Dendritic cell treated with granulocyte-macrophage colony-stimulating factor and Interleukin-4, amounts not matched to agents 40 ng/mL and 50 ng/mL, for 4 days (primary cell): ENCODE data around the gene TRPM3.

Source experiments
- H3K27ac Mint-ChIP-seq: one replicate; pipeline ENCODE4 v1.8.0; 2022; ENCODE audit warnings: mild to moderate bottlenecking, mixed read lengths
- H3K27me3 Mint-ChIP-seq: one replicate; pipeline ENCODE4 v1.8.0; 2022; ENCODE audit warnings: mild to moderate bottlenecking, mixed read lengths
- H3K36me3 Mint-ChIP-seq: one replicate; pipeline ENCODE4 v1.8.0; 2022; ENCODE audit warnings: low read depth, mixed read lengths
- H3K4me1 Mint-ChIP-seq: one replicate; pipeline ENCODE4 v1.8.0; 2022; ENCODE audit warnings: low read depth, mixed read lengths
- H3K4me3 Mint-ChIP-seq: one replicate; pipeline ENCODE4 v1.8.0; 2022; ENCODE audit warnings: mild to moderate bottlenecking, moderate library complexity, mixed read lengths
- H3K9me3 Mint-ChIP-seq: one replicate; pipeline ENCODE4 v1.8.0; 2022; ENCODE audit warnings: mixed read lengths
- intact Hi-C: fragments of 100-400 bp; cut with micrococcal nuclease; formaldehyde crosslinking; loops from one replicate; pipeline ENCODE4 v1.15.0; 2022

Gene TRPM3

DNA sequence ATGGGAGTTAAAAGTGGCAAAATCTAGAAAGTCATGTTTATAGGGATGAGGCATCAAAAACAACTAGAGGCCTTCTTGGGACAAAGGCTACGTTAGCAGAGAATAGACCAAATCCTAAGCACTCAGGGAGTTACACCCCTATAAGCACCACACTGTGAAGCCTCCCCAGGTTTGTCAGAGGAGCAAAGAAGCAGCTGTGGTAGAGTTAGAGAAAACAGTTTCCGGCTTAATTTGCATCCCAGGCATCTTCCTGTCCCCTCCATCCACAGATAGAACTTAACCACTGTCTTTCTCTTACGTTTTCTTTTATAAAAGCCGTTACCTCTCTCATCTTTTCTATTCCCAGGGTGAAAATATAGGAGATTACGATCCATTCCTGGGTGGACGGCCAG lies 518.4 kb downstream of the TRPM3 start:
- Mint-ChIP-seq H3K27me3 (no peaks in the 10 kb centered on the region), H3K4me1 (peaks cover 27% of the 10 kb centered on the region), H3K36me3 (no peaks in the 10 kb centered on the region), H3K4me3 (no peak overlapping the region), H3K27ac (no peak overlapping the region), H3K9me3 (no peaks in the 10 kb centered on the region)
- intact Hi-C loops, result loop anchor here (2.0 to 5.0 kb wide), 3 partner anchors 118 to 262 kb away; partner anchors contain the start of gene KLF9

- no peaks in the 10 kb centered on the region for H3K27me3 Mint-ChIP-seq
- intact Hi-C loops, result loop anchor here (2.0 to 5.0 kb wide), 3 partner anchors 118 to 262 kb away; partner anchors contain the start of gene KLF9
- no peaks in the 10 kb centered on the region for H3K36me3 Mint-ChIP-seq
- no peak overlapping the region for H3K27ac Mint-ChIP-seq
- no peaks in the 10 kb centered on the region for H3K9me3 Mint-ChIP-seq
- H3K4me1 Mint-ChIP-seq, result peaks cover 21% of the 10 kb centered on the region
- no peak overlapping the region for H3K4me3 Mint-ChIP-seq
These were observed 519.0 kb downstream of the TRPM3 start for GRCh38 chr9:70602321-70603019.

DNA sequence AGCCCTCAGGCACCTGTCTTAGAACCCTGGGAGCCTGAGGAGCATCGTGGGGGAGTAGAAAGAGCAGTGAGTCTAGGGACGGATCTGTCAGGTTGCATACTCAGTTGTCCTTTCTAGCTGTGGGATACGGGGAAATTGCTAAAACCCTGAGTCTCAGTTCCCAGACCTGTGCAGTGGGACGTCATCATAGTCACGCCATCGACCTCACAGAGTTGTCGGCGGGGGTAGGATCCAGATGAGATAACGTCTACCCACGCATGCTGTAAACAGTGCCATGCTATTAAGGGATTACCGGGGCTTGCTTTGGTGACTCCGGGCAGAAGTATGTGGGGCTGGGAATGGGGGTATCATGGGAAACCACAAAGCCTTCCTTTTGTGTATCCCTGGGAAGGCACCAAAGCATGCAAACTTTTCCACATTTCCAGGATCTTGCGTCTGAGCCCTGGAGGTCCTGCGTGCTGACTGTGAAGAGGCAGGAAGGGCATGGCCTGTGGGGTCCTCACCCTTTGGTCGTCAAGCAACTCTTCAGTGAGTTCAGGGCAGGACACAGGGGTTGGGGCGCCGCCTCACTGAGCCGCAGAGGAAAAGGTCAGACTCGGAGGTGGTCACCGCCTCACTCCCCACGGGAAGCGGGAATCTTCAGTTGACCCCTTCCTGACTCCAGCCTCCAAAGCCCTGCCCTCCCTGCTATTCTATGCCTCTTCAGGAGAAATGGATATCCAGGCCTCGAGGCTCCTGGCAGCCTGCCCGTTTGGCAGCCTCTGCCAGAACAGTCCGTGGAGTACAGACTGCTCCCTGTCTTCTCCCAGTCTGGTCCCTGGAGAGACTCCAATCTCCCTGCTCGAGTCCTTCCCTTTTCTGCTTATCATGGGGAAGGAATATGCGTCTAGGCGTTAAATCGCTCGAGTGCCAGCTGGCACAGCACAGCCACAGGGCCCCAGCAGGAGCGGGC lies 520.1 kb downstream of the TRPM3 start:
- no peaks in the 10 kb centered on the region for H3K36me3 Mint-ChIP-seq
- H3K4me3 Mint-ChIP-seq, result no peak overlapping the region
- peak overlapping the region; percentile 59 for H3K27ac Mint-ChIP-seq
- H3K9me3 Mint-ChIP-seq, result no peaks in the 10 kb centered on the region
- intact Hi-C loops, result loop anchor here (5.0 kb wide), 1 partner anchor 189 kb away; the partner anchor contains the start of gene KLF9
- peaks cover 16% of the 10 kb centered on the region for H3K4me1 Mint-ChIP-seq
- no peaks in the 10 kb centered on the region for H3K27me3 Mint-ChIP-seq

DNA sequence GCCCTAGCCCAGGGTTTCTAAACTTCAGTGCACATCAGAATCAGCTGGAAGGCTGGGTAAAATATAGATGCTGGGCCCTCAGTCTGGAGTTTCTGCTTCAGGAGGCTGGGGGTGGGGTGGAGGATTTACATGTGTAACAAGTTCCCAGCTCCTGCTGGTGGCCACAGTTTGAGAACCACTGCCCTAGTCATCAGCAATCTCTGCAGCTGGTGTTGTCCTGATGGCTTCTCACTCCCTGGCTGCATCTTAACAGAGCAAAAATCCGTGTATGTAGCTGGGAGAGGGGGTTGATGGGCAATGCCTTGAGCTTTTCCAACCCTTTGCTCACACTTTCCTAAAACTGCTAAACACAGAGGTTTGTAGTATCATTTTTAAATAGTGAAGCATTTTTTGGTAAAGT lies 520.9 kb downstream of the TRPM3 start:
- H3K36me3 Mint-ChIP-seq, result no peaks in the 10 kb centered on the region
- no peaks in the 10 kb centered on the region for H3K27me3 Mint-ChIP-seq
- H3K9me3 Mint-ChIP-seq, result no peaks in the 10 kb centered on the region
- peaks cover 12% of the 10 kb centered on the region for H3K4me1 Mint-ChIP-seq
- H3K27ac Mint-ChIP-seq, result no peak overlapping the region
- intact Hi-C loops, result loop anchor here (5.0 kb wide), 1 partner anchor 188 kb away; the partner anchor contains the start of gene KLF9
- H3K4me3 Mint-ChIP-seq, result no peak overlapping the region

DNA sequence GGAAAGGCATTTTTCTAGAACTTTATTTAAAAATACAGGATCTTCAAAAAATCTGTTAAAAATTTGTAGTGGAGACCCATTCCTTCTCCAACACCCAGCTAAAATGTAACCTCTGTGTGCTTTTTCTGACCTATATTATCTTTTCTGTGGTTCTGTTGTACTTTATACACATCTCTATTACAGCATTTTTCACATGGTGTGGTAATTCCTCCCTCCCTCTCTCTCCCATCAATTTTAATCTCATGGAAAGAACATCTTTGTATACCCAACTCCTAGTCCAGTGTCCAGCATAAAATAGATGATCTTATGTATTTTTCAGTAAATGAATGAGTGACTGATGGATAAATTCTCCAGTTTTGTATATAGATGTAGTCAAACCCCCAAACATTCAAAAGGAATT lies 523.5 kb downstream of the TRPM3 start:
- Mint-ChIP-seq H3K9me3 (no peaks in the 10 kb centered on the region), H3K27ac (no peak overlapping the region), H3K4me3 (no peak overlapping the region), H3K4me1 (peaks cover 12% of the 10 kb centered on the region), H3K27me3 (no peaks in the 10 kb centered on the region), H3K36me3 (no peaks in the 10 kb centered on the region)
- intact Hi-C loops, result no loop called here

DNA sequence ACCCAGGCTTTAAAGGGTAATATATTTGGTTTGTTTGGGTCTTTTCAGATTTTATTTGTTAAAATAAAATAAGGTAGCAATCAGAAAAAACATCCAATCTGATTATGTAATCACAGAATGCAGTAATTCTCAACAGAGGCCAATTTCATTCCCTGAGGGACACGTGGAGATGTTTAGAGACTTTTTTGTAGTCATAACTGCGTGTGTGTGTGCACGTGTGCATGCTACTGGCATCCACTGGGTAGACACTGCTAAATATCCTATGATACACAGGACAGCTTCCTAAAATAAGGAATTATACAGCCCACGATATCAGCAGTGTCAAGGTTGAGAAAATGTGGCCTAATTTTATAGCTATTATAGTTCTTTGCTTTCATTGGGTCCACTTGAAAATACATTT lies 526.2 kb downstream of the TRPM3 start:
- H3K9me3 Mint-ChIP-seq, result no peaks in the 10 kb centered on the region
- intact Hi-C loops, result no loop called here
- H3K36me3 Mint-ChIP-seq, result no peaks in the 10 kb centered on the region
- H3K27ac Mint-ChIP-seq, result no peak overlapping the region
- H3K27me3 Mint-ChIP-seq, result no peaks in the 10 kb centered on the region
- no peak overlapping the region for H3K4me3 Mint-ChIP-seq
- no peaks in the 10 kb centered on the region for H3K4me1 Mint-ChIP-seq

- no peaks in the 10 kb centered on the region for H3K9me3 Mint-ChIP-seq
- no peak overlapping the region for H3K27ac Mint-ChIP-seq
- no peaks in the 10 kb centered on the region for H3K27me3 Mint-ChIP-seq
- no peak overlapping the region for H3K4me3 Mint-ChIP-seq
- H3K4me1 Mint-ChIP-seq, result no peaks in the 10 kb centered on the region
- intact Hi-C loops, result no loop called here
- H3K36me3 Mint-ChIP-seq, result no peaks in the 10 kb centered on the region
These were observed 527.0 kb downstream of the TRPM3 start for GRCh38 chr9:70594386-70594944.

- no peaks in the 10 kb centered on the region for H3K36me3 Mint-ChIP-seq
These were observed 528.2 kb downstream of the TRPM3 start for GRCh38 chr9:70593241-70593640.

GRCh38 chr9:70590315-70590677 lies 531.1 kb downstream of the TRPM3 start:
- Mint-ChIP-seq H3K36me3 (no peaks in the 10 kb centered on the region), H3K27me3 (no peaks in the 10 kb centered on the region), H3K4me3 (no peak overlapping the region), H3K4me1 (no peaks in the 10 kb centered on the region), H3K27ac (no peak overlapping the region), H3K9me3 (no peaks in the 10 kb centered on the region)
- intact Hi-C loops, result no loop called here

More at GRCh38 chr9:70593241-70593640, 528.2 kb downstream of the TRPM3 start:
- Mint-ChIP-seq H3K4me3 (no peak overlapping the region), H3K9me3 (no peaks in the 10 kb centered on the region), H3K27ac (no peak overlapping the region), H3K4me1 (no peaks in the 10 kb centered on the region), H3K27me3 (no peaks in the 10 kb centered on the region)
- intact Hi-C loops, result no loop called here

GRCh38 chr9:70589571-70590314 lies 531.7 kb downstream of the TRPM3 start:
- H3K4me3 Mint-ChIP-seq, result no peak overlapping the region
- H3K9me3 Mint-ChIP-seq, result no peaks in the 10 kb centered on the region
- H3K4me1 Mint-ChIP-seq, result no peaks in the 10 kb centered on the region
- H3K36me3 Mint-ChIP-seq, result no peaks in the 10 kb centered on the region
- H3K27me3 Mint-ChIP-seq, result no peaks in the 10 kb centered on the region
- no peak overlapping the region for H3K27ac Mint-ChIP-seq
- intact Hi-C loops, result loop anchor here (5.0 kb wide), 1 partner anchor 47 kb away; no protein-coding TSS in a partner anchor

- intact Hi-C loops, result loop anchor here (5.0 kb wide), 1 partner anchor 47 kb away; no protein-coding TSS in a partner anchor
- Mint-ChIP-seq H3K9me3 (no peaks in the 10 kb centered on the region), H3K4me1 (no peaks in the 10 kb centered on the region), H3K27ac (no peak overlapping the region), H3K27me3 (no peaks in the 10 kb centered on the region), H3K36me3 (no peaks in the 10 kb centered on the region), H3K4me3 (no peak overlapping the region)
These were observed 532.4 kb downstream of the TRPM3 start for GRCh38 chr9:70588999-70589398.

DNA sequence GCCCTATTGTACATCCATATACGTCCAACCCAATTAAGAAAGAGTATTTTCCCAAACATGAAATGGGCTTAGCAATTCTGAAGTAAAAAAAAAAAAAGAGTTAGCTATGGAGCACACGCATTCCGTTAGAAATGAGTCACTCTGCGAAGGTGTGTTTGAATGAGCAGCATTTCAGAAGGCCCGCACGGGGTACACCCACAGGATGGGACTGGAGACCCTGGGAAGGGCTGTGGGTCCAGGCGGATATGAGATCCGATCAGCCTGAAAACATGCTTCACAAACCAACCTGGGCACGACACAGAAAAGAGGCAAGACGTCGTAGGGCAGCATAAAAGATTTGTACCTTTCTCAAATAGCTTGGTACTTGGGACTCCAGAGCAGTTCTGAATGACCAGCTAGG lies 533.0 kb downstream of the TRPM3 start:
- Mint-ChIP-seq H3K27ac (peak overlapping the region; percentile 52), H3K36me3 (no peaks in the 10 kb centered on the region), H3K9me3 (no peaks in the 10 kb centered on the region), H3K4me1 (no peaks in the 10 kb centered on the region), H3K4me3 (no peak overlapping the region), H3K27me3 (no peaks in the 10 kb centered on the region)
- intact Hi-C loops, result loop anchor here (5.0 kb wide), 1 partner anchor 46 kb away; no protein-coding TSS in a partner anchor

DNA sequence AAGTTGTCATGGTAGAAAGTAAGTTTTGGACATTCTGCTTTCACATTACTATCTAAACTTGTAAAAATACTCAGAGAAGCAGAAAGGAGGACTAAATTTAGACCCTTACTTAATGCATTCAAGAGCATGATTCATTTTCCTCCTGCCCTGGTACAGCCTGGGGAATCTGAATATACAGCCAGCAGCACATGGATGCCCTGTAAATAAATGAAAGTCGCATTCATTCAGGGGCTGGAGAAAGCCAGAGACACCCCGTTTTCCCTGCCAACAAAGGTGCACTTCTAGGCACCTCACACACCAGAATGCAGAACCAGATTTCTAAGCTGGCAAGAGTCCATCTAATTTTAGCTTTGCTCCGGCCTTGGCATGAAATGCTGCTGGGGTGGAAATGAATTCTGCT lies 534.2 kb downstream of the TRPM3 start:
- no peaks in the 10 kb centered on the region for H3K27me3 Mint-ChIP-seq
- H3K4me1 Mint-ChIP-seq, result peaks cover under 1% of the 10 kb centered on the region
- no peaks in the 10 kb centered on the region for H3K36me3 Mint-ChIP-seq
- no peaks in the 10 kb centered on the region for H3K9me3 Mint-ChIP-seq
- H3K27ac Mint-ChIP-seq, result no peak overlapping the region
- intact Hi-C loops, result loop anchor here (5.0 kb wide), 1 partner anchor 45 kb away; no protein-coding TSS in a partner anchor
- H3K4me3 Mint-ChIP-seq, result no peak overlapping the region
